HG02642 (cell line): ENCODE results near the gene PRSS21.

Source experiments
- ATAC-seq: cut with Tn5 transposase; IDR thresholded peaks from one replicate; pipeline ENCODE4 v1.9.1; 2021; ENCODE audit warnings: mild to moderate bottlenecking; ENCODE audit not compliant: unreplicated experiment, poor library complexity

PRSS21 gene

DNA sequence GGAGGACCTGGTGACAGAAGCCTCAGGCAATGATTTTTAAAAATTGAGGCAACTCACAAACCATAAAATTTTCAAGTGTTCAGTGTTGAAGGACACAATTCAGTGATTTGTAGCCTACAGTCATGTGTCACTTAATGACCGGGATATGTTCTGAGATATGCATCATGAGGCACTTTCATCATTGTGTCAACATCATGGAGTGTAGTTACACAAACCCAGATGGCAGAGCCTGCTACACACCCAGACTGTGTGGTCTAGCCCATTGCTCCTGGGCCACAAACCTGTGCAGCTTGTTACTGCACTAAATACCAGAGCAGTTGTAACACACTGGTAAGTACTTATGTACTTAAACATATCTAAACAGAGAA lies 17.2 kb upstream of the PRSS21 start:
- no peak for ATAC-seq

DNA sequence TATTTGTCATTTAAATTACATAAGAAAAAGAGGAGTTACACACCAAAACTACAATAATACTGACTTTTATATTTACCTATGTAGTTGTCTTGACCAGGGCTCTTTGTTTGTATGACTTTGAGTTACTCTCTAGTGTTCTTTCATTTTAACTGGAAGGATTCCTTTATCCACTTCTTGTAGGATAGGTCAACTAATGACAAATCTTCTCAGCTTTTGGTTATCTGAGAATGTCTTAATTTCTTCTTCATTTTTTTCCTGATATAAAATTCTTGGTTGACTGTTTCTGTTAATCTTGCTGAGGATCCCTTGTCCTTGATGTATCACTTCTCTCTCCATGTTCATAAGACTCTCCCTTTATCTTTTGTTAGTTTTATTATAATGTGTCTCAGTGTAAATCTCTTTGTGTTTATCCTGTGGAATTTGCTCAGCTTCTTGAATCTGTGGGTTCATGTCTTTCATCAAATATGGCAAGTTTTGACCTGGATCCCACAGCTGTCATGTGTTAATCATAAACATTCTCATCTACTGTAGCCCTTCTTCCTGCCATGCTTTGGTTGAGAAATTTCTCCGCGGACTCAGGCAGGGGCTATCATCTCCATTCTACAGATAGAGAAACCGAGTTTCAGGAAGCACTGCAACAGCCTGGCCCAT lies 13.4 kb upstream of the PRSS21 start:
- ATAC-seq: no peak

- no peak for ATAC-seq
Measured at GRCh38 chr16:2804728-2805127, 12.3 kb upstream of the PRSS21 start.

DNA sequence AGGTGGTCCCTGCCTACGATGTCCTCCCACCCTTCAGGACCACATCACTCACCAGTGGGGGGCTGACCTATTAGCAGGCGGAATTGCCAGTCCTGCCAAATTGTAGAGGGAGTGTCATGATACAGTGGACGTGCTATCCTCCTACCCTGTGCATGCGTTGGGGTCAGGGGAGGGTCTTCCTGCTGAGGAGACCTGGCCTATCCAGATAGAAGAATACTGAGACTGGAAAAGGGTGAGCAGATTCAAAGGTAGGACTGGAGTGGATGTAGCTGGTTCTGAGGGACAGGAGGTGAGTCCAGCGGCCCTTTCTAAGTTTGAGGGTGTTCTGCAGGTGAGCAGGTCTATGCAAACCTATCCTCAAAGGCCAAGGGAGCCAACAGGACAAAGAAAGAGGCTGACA lies 10.8 kb upstream of the PRSS21 start:
- ATAC-seq: no peak

- ATAC-seq: no peak
Measured at GRCh38 chr16:2808181-2808580, 8.9 kb upstream of the PRSS21 start.

- no peak for ATAC-seq
Measured at GRCh38 chr16:2809149-2809760, 7.8 kb upstream of the PRSS21 start.

DNA sequence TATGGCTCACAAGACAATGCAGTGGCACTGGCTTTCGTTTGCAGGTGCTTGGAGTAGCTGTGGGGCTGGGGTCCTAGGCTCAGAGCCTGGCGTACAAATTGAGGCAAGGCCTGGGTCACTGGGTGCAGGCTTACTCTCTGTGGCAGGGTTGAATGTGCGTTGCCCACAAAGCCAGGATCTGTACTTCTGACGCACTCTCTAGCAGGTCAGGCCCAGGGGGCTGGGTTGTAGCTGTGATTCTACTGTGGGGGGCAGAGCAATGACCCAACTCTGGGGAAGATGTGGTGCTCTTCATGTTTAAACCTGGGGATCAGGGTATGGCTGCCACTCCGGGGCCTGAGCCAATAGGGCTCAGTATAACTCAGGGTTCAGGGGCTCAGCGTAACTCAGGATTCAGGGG lies 6.4 kb upstream of the PRSS21 start:
- ATAC-seq: no peak

DNA sequence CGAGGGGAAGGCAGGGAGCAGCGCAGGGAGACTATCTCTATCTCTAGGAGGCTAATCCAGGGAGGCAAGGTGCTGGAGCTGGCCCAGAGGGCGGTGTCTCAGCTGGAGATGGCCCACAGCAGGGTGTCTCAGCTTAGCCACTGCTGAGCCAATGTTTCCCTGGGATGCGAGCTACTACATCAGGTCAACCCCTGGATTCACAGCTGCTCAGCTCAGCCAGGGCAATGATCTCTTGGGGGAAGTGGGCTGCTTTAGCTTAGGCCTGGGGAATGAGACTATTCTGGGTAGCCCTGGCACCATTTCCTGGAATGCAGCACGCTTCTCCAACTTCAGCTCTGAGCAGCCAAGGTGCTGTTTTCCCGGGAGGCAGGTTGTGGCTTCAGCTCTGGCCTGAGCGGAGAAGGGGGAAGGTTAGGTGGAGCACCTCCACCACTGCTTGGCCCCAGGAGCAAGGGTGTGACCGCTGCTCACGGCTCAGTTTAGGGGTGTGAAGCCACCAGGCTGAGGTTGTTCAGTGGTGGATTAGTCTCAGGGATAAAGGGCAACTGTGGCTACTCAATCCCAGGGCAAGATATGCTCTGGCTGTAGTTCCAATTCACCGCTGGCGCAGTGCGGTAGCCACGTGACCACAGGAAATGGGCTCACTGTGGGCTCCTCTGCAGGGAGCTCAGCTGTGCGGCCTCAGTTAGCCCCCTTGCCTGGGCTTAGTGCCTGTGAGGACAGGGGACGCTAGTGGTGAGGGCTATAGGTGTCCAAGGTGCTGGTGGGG lies 5.2 kb upstream of the PRSS21 start:
- no peak for ATAC-seq

- no peak for ATAC-seq
Measured at GRCh38 chr16:2813771-2814221, 3.2 kb upstream of the PRSS21 start.

DNA sequence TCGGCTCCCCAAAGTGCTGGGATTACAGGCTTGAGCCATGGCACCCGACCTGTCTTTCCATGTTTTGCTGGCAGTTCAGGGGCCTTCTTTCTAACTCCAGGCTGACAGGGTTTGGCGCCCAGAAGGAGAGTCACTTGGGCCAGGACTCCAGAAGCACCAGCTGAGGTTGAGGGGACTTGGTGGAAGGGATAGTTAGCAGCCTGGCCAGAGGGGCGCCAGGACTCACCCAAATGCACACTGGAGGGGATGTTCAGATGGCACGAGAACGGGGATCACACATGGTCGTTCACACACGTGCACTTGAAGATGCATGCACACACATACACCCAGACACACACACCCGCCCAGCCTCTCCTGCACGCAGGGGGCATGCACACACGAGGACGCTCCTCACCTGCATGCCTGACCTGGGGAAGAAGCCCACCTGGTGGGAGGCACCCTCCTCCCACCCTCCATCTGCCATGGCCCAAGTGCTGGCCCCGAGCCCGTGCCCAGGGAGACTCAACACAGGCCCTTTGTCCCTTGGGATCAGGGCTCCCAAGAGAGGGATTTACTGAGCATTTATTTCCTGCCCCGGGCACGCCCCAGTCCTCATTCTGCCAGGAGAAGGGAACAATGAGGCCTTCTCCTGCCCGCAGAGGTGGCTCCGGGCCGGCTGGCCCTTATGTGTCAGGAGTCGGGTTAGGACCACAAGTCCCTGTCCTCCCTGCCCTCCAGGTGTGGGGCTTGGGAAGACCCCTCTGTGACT lies 2.3 kb upstream of the PRSS21 start:
- ATAC-seq: no peak

DNA sequence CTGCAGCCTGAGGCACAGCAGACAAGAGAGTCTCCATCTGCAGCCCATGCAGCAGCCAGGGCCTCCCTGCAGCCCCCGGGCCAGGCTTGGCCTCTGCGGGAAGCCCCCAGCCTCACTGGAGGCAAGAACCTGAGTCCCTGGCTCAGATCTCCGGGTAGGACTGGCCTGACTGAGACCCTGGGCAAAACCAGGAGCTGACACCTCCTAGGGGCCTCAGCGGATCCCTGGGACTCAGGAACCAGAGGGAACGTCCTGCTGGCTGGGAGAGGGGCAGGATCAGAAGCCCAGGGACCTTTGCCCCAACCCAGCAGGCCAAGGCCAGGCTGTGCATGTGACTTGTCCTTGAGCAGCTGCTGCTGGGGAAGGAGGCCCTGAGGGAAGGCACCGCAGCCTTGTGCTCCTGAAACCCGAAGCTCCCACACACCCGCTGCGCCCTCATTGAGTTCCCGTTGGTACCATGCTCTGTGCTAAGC lies 1.7 kb upstream of the PRSS21 start:
- ATAC-seq: no peak

DNA sequence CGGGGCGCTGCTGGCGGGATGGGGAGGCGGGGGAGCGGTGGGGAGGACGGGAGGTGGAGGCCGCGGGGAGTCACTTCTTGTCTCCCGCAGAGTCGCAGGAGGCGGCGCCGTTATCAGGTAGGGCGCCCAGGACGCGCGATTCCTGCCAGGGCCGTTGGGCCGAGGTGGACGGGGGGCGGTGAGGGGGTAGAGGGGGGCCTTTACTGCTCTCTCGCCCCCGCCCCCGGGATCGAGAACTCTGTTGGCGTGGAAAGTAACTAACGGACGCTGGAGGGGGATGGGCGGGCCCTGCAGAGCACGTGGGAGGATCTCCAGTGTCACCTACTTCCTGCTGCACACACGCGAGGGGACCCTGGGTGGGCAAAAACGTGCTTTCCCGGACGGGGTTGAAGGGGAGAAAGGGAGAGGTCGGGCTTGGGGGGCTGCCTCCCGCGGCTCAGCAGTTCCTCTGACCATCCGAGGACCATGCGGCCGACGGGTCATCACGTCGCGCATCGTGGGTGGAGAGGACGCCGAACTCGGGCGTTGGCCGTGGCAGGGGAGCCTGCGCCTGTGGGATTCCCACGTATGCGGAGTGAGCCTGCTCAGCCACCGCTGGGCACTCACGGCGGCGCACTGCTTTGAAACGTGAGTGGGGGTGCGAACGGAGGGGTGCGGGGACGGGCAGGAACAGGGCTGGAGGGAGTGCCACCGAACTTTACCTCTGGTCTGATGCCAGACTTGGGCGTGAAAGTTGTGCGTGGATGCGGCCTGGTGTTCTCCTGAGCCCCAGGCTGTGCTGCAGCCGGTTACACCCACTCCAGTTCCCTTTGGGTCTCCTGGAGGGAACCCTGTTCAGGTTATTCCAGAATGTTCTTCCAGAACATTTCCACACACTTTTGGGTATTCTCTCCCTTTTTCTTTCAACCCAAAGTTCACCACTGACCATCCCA lies 569 bp downstream of the PRSS21 start:
- no peak for ATAC-seq

- no peak for ATAC-seq
Measured at GRCh38 chr16:2818272-2818876, 1.3 kb downstream of the PRSS21 start.

- ATAC-seq: no peak
Measured at GRCh38 chr16:2819179-2819938, 2.3 kb downstream of the PRSS21 start.

DNA sequence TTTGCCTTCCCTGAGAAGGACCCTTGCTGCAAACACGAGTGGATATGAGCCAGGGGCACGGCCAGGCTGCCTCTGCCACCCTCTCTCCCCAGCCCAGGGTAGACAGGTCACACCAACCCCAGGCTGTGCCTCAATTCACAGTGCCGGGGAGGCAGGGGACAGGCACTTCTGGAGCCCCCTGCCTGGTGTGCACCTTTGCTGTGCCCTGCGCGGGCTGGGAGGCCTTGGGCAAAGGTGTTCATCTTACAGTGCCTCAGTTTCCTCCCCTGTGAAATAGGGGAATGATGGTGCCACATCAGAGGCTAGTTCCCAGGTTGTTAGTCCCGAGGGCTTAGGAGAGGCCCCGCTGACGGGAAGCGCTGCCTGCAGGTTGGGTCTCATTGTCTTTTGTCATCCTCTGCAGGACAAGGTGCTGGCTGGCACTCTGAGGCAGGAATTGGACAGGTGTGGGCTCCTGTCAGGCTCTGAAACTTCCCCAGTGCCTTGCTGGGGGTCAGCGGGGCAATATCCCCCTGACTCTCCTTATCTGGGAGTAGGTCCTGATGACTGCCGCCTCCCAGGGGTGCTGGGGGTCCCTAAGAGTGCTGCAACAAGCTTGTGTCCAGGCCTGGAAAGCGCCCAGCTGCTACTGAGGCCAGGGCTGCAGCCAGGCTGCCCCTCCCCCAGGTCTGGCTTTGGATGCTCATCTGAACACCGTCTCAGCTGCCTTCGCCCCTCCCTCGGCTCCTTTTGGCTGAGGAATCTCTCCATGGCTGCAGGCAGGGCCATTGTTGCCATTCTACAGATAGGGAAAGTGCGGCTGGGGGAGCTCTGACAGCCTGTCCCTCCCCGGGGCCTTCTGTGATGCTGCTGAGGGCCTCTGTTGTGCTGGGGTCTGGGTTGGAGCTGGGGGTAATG lies 3.1 kb downstream of the PRSS21 start:
- ATAC-seq: no peak

GRCh38 chr16:2820836-2821486 lies 3.9 kb downstream of the PRSS21 start:
- ATAC-seq: no peak

DNA sequence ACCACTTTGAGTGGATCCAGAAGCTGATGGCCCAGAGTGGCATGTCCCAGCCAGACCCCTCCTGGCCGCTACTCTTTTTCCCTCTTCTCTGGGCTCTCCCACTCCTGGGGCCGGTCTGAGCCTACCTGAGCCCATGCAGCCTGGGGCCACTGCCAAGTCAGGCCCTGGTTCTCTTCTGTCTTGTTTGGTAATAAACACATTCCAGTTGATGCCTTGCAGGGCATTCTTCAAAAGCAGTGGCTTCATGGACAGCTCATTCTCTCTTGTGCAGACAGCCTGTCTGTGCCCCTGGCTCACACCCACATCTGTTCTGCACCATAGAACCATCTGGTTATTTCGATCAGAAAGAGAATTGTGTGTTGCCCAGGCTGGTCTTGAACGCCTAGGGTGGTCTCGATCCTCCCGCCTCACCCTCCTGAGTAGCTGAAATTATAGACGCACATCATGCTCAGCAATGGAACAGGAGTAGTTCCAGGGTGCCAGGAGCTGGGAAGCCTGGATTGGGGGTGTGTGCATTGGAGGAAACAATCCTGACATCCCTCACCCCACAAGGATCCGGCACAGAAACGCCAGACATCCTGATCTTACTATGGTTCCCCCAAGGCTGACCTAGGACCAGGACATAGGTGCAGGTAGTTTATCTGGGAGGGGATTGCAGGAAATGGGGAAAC lies 4.6 kb downstream of the PRSS21 start:
- no peak for ATAC-seq
